ENCODE measurements around the gene TTLL3. TPM values are rescaled to one million over a fixed set of nuclear protein-coding genes. Genes with fewer than 3 reads are reported as not detected.

The TTLL3 gene
- total and polyA plus RNA-seq, 2 of the 4 experiments (the other 2 are of a cell fraction), result 6.8 to 43.4 TPM

GRCh38 chr3:9778143-9779074, 31.7 kb upstream of the TTLL3 start:
- no peak overlapping the region for H3K4me2 ChIP-seq (ENCODE audit: low read depth, low read length)
- WGBS, 2 experiments (ENCODE audit: extremely low coverage in 2 of 2, insufficient read length in 1 of 2), result 83% methylated on average over 3 of the region's 5 CpGs; no CpG with 5 or more reads in 1 of the 2 experiments
- H4K8ac ChIP-seq (ENCODE audit: low read depth in 2 of 2, low read length in 2 of 2), result no peak overlapping the region
- H3K4me3 ChIP-seq (ENCODE audit: insufficient read depth, low read depth, low read length), result no peak overlapping the region
- no peak overlapping the region for H2BK5ac ChIP-seq (ENCODE audit: low read depth, low read length, poor library complexity, severe bottlenecking)
- H3K36me3 ChIP-seq (ENCODE audit: control insufficient read depth, insufficient read depth, low read length), result peaks cover 20% of the 10 kb centered on the region
- H2AK5ac ChIP-seq (ENCODE audit: low read depth, low read length), result no peak overlapping the region
- H2BK15ac ChIP-seq (ENCODE audit: low read depth, low read length), result no peak overlapping the region
- no TSS peak for BruUV-seq (replicated peaks)
- no peak overlapping the region for H2AK9ac ChIP-seq (replicated peaks; ENCODE audit: low read depth, low read length, poor library complexity)
- H4K5ac ChIP-seq (ENCODE audit: low read depth, low read length), result no peak overlapping the region
- H3K4ac ChIP-seq (ENCODE audit: low read depth, low read length), result no peak overlapping the region
- no peak overlapping the region for H3K9ac ChIP-seq (ENCODE audit: low read depth, low read length)
- H3K4me1 ChIP-seq (ENCODE audit: control insufficient read depth, insufficient read depth, low read length), result peaks cover 3% of the 10 kb centered on the region
- no peaks in the 10 kb centered on the region for H3K9me3 ChIP-seq (ENCODE audit: control insufficient read depth, insufficient read depth, low read length)
- H3K56ac ChIP-seq (ENCODE audit: extremely low read depth, insufficient read depth, low read length), result no peak overlapping the region
- in situ Hi-C loops (cut with MboI; ENCODE audit: low sequenced_read_pairs) (no loop called here), intact Hi-C loops (cut with micrococcal nuclease) (no loop called here), dilution Hi-C loops (cut with HindIII; ENCODE audit: low sequenced_read_pairs, unreplicated experiment) (no loop called here)
- no peak overlapping the region for H3K14ac ChIP-seq (replicated peaks; ENCODE audit: low read depth, low read length)
- no peak overlapping the region for H3K18ac ChIP-seq (ENCODE audit: low read depth, low read length)
- DNase-seq, result peak; percentile 82
- H3K27ac ChIP-seq (ENCODE audit: insufficient read depth, low read length), result no peak overlapping the region
- no peak overlapping the region for H2AFZ ChIP-seq (replicated peaks; ENCODE audit: low read length, poor library complexity)
- no peak overlapping the region for H4K91ac ChIP-seq (ENCODE audit: insufficient read depth, low read depth, low read length)
- peaks cover 9% of the 10 kb centered on the region; the same call in 1 of the 2 replicates for H3K9me1 ChIP-seq (ENCODE audit: insufficient read depth, low read length)
- no peak overlapping the region for H3K23ac ChIP-seq (ENCODE audit: low read depth, low read length)
- H3K79me1 ChIP-seq (ENCODE audit: low read depth in 1 of 2, low read length in 2 of 2), result peaks cover 0 to 3% of the 10 kb centered on the region in 2 experiments; a peak in 2 of 4 replicates
- ChIA-PET POLR2A (ENCODE audit: unreplicated experiment) (no interaction called here), CTCF (no interaction called here)
- TF ChIP-seq FOS (IDR thresholded peaks at IDR 0.05; ENCODE audit: low read depth, low read length) (peak; percentile 79), CEBPB (IDR thresholded peaks at IDR 0.05; ENCODE audit: low read depth, low read length) (peak; percentile 92), NFE2L2 (IDR thresholded peaks at IDR 0.05; ENCODE audit: low read depth, low read length) (0 out of 2 replicates have a peak, but pooled peaks have one; percentile 12), POLR2A (IDR thresholded peaks at IDR 0.05; ENCODE audit: low read depth, low read length) (no peak)
- TF ChIP-seq, protein P1, sequence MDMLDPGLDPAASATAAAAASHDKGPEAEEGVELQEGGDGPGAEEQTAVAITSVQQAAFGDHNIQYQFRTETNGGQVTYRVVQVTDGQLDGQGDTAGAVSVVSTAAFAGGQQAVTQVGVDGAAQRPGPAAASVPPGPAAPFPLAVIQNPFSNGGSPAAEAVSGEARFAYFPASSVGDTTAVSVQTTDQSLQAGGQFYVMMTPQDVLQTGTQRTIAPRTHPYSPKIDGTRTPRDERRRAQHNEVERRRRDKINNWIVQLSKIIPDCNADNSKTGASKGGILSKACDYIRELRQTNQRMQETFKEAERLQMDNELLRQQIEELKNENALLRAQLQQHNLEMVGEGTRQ (IDR thresholded peaks at IDR 0.05; ENCODE audit: low read depth, low read length), result peak; percentile 63
- H2BK20ac ChIP-seq (ENCODE audit: low read depth, low read length), result no peak overlapping the region
- H4K20me1 ChIP-seq (ENCODE audit: insufficient read depth, low read length), result no peaks in the 10 kb centered on the region
- ATAC-seq (ENCODE audit: low read depth), result peak; percentile 75
- no peak overlapping the region for H2BK120ac ChIP-seq (ENCODE audit: low read depth, low read length)
- no peaks in the 10 kb centered on the region for H3K27me3 ChIP-seq (ENCODE audit: control insufficient read depth, insufficient read depth, low read length)
